Activated CD8-positive, alpha-beta memory T cell treated with anti-CD3 and anti-CD28 coated beads for 24 hours (primary cell): ENCODE data around the gene FGF5.
"Not testable (repeated sequence)": the region's sequence is repeated elsewhere in the genome, so short reads cannot be mapped to it uniquely, and the experiment has no call there.

ENCODE experiments used
- DNase-seq: peaks from one replicate; pipeline ENCODE4 v3.0.0-alpha.2; 2020

Gene FGF5

GRCh38 chr4:80254114-80254513, 12.3 kb upstream of the FGF5 start:
- DNase-seq, result no peak

- no peak for DNase-seq
These were observed 11.0 kb upstream of the FGF5 start for GRCh38 chr4:80255329-80256095.

- DNase-seq, result no peak
These were observed 8.6 kb upstream of the FGF5 start for GRCh38 chr4:80257851-80258250.

DNA sequence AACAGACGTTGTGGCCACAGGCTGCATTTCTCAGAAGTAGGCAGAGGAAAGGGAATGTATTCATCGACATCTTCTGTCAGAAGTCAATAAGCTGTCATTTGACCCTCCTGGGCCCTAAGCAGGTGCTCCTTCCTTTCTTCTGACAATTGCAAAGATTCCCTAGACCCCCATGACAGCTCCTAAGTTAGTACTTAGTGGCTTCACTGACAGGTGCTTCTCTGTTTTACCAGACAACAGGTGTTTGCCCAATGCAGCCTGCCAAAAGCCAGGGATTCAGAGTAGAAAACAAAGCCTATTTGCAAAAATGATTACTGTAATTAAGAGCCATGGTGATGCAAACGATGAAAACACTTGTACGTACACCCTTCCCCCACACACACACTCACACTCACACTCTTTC, 7.5 kb upstream of the FGF5 start:
- no peak for DNase-seq

- no peak for DNase-seq
These were observed 6.6 kb upstream of the FGF5 start for GRCh38 chr4:80259817-80260216.

GRCh38 chr4:80261989-80262600, 4.4 kb upstream of the FGF5 start:
- no peak for DNase-seq

DNA sequence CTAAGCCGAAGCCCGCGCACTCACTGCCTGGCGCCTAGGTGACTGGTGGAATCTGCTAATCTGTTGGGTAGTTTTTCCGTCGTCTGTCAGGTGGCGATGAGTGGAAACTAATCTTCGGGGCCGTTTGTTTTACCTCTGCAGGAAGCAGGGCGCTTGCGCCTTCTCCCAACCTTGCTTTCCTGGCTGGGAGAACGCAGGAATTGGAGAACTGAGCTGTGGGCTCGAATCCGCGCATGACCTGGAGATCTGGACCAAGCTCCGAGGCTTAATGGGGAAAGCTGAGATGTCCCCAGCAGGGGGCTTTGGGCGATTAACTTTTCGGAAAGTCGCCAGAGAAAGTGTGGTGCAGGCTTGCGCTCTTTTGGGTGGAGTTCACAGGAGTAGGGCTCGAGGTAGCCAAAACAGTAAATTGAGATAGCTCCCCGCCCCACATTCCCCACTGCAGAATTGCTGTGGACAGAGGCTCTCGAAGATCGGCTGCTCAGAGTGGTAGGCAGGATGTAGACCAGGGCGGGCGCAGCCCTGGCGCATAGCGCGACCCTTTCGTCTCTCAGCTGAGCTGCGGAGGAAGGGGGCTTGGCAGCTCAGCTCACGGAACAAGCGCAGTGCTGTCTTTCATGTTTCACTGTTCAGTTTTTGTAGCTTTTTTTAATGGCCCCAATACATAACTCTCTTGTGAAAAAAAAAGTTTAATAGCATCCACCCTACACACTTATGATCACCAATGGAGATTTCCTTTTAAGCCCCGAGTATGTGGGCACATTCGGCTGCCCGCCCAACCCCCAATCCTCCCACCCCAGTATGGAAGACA, 2.7 kb upstream of the FGF5 start:
- DNase-seq, result no peak

- no peak for DNase-seq
These were observed 2.2 kb upstream of the FGF5 start for GRCh38 chr4:80264352-80264647.

DNA sequence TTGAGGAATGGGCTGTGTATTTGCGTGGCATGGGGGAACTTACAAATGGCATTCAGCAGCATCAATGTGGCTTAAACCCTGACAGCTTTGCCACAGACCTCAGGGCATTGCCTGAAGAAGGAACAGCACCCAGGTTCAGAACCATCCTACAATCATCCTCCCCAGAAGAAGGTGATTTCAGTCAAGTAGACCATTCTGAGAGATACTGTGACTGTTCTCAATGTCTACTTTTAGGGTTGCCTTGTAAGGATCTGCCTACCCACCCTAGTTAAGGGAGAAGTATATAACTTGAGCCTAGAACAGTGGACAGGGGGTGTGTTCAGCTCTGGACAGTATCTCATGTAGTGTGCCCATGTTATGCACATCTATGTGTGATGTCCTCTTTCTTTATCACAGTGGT, 1.6 kb upstream of the FGF5 start:
- no peak for DNase-seq

DNA sequence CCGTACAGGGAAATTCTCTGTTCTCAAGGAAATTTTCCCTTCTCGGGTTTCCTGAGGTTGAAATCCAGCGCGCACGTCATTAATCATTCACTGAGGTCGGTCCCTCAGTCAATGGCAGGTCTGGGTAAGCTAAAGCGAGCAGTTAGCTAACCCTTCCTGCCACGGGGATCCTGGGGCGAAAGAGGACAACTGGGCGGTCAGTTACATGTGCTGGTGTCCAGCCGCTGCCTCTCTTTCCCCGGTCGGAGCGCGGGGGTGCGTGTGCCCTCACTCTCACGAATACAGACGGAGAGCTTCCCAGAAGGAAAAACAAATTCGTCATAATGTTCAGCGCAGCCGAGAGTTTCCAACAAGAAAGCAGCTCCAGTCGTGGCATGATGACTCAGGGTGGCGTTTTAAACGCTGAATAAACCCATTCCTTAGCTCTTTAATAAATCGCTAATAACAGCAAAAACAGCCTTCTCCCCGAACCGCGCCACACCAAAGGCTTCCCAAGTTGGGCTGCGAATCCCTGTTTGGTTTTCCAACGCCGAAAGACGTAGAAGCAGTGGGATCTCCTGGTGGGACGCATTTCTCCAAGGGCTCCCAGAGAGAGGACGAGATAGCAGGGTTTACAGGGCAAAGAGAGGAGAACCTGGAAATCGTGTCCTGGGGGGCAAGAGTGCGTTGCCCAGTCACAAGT, 752 bp upstream of the FGF5 start:
- DNase-seq, result no peak

- DNase-seq, result no peak
These were observed 477 bp downstream of the FGF5 start for GRCh38 chr4:80266902-80267380.

- no peak for DNase-seq
These were observed 1.8 kb downstream of the FGF5 start for GRCh38 chr4:80268081-80268823.

- no peak for DNase-seq
These were observed 2.5 kb downstream of the FGF5 start for GRCh38 chr4:80268936-80269335.

GRCh38 chr4:80270321-80270720, 3.9 kb downstream of the FGF5 start:
- DNase-seq, result no peak

DNA sequence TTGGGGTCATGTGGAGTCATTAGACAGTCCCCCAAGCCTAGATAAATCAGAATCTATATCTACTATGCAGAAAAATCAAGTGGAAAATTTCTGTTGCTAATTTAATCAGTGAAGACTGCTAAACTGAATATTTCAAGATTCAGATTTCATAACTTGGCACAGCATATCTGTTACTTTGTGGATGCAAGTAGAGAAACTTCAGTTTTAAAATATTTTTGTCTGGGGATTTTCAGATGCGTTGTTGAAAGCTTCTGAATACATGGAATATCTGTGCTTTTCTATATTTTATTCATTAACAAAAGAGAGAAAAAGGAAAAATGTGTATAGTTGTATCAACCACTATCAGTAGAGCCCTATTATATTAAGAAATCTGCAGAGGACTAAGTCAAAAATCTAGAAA, 4.4 kb downstream of the FGF5 start:
- DNase-seq, result no peak

GRCh38 chr4:80271801-80272200, 5.3 kb downstream of the FGF5 start:
- no peak for DNase-seq

GRCh38 chr4:80276931-80277330, 10.5 kb downstream of the FGF5 start:
- no peak for DNase-seq

GRCh38 chr4:80279751-80280150, 13.3 kb downstream of the FGF5 start:
- DNase-seq, result no peak

DNA sequence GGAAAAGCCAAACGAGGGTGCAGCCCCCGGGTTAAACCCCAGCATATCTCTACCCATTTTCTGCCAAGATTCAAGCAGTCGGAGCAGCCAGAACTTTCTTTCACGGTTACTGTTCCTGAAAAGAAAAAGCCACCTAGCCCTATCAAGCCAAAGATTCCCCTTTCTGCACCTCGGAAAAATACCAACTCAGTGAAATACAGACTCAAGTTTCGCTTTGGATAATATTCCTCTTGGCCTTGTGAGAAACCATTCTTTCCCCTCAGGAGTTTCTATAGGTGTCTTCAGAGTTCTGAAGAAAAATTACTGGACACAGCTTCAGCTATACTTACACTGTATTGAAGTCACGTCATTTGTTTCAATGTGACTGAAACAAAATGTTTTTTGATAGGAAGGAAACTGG, 20.0 kb downstream of the FGF5 start:
- DNase-seq, result no peak

GRCh38 chr4:80290665-80291064, 24.2 kb downstream of the FGF5 start:
- not testable (repeated sequence) for DNase-seq

- DNase-seq, result no peak
These were observed 27.7 kb downstream of the FGF5 start for GRCh38 chr4:80294206-80294605.

DNA sequence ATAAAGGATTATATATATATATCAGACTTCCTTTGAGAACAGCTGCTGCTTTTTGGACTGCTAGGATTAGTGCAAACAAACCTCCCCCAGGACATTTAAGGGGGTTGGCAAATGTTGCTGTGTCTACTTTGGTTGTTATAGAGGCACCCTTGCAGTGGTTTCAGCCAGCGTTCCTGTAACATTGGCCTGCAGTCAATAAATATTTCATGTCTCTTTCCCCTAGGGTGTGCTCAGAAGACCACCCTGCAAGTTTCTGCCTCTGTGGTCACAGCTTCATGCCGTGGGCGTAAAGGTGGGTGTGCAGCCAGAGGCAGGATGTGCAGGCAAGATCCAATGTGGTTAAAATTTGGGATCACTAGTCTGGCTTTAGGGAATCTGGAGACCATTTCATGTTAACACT, 28.9 kb downstream of the FGF5 start:
- DNase-seq, result no peak

DNA sequence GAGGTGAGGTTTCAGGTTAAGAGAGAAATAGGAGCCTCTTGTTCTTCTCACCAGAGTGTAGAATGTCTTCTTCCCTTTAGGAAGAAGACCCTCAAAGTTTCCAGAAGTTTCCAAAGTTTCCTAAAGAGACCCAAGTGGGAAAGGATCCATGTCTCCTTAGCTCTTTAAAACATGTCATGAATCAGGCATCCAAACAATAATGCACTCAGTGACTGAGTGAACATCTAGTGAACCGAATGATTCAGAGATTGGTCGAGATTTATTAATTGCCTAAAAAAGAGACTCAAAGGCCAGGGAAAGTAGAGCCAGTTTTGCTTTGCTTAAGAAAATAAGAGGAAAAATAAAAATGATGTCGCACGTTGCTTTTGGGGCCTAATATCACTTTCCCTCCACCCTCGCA, 29.4 kb downstream of the FGF5 start:
- no peak for DNase-seq
